GM12878 (cell line): Measurements from ENCODE around the gene HMGCL. TPM values are rescaled to one million over a fixed set of nuclear protein-coding genes. Genes with fewer than 3 reads are reported as not detected.

Experiments
- ATAC-seq: fragments of 200-7000 bp; cut with Tn5 transposase; 3 replicates; pipeline ENCODE4 v1.9.1; 2020; ENCODE audit warnings: mild to moderate bottlenecking, moderate library complexity
- BruUV-seq: library from RNA; stranded (reverse); fragments of 400-500 nt; replicated peaks from 2 replicates; lab custom pipeline; 2021; lab: Mats Ljungman, UMichigan
- CTCF ChIA-PET: fragments of 300-600 bp; sonication (Branson Sonifier 250); formaldehyde crosslinking; extraction: SDS; loops from one replicate; lab custom pipeline; 2021; ENCODE audit warnings: inconsistent platforms; lab: Yijun Ruan, JAX
- POLR2A ChIA-PET: fragments of 350-600 bp; formaldehyde crosslinking; extraction: SDS; loops from one replicate; lab custom pipeline; 2021; ENCODE audit warnings: inconsistent platforms; lab: Charles Lee
- RAD21 ChIA-PET: fragments of 300-600 bp; sonication (Branson Sonifier 250); formaldehyde crosslinking; loops from one replicate; lab custom pipeline; 2023; ENCODE audit warnings: antibody characterized with exemption; ENCODE audit not compliant: unreplicated experiment; lab: Charles Lee
- SMC1A ChIA-PET: fragments of 300-600 bp; sonication (Branson Sonifier 250); formaldehyde crosslinking; loops from one replicate; lab custom pipeline; 2023; ENCODE audit not compliant: unreplicated experiment, uncharacterized antibody; lab: Charles Lee
- DNase-seq: peaks from one replicate; pipeline ENCODE4 v3.0.0-alpha.2; 2011; ENCODE audit warnings: low read depth, low spot score
- FAIRE-seq: peaks from 3 replicates; lab custom pipeline; 2011; peaks lifted over from hg19 to GRCh38; lab: Jason Lieb, UNC
- H2AFZ ChIP-seq: 2 replicates; pipeline ENCODE4 v1.6.0; 2011; ENCODE audit warnings: low read depth, low read length, control low read depth; ENCODE audit not compliant: control insufficient read depth
- H3K27ac ChIP-seq: 2 replicates; pipeline ENCODE4 v1.5.1; 2011; ENCODE audit warnings: control low read depth; ENCODE audit not compliant: control insufficient read depth, insufficient read depth
- H3K27me3 ChIP-seq, 2 experiments: replicated peaks in 1 of 2; 2 replicates each; pipeline versions ENCODE4 v1.6.0 to v1.6.1; 2011; ENCODE audit warnings: low read length in 1 of 2; ENCODE audit not compliant: control insufficient read depth in 2 of 2, insufficient read depth in 2 of 2
- H3K36me3 ChIP-seq, 2 experiments: 2 replicates each; pipeline ENCODE4 v1.5.1; 2011; ENCODE audit warnings: low read length in 1 of 2; ENCODE audit not compliant: control insufficient read depth in 2 of 2, insufficient read depth in 2 of 2
- H3K4me1 ChIP-seq: 2 replicates; pipeline ENCODE4 v1.6.1; 2011; ENCODE audit warnings: mild to moderate bottlenecking, low read length, moderate library complexity, mixed read lengths; ENCODE audit not compliant: control insufficient read depth, insufficient read depth
- H3K4me2 ChIP-seq: 2 replicates; pipeline ENCODE4 v1.6.0; 2011; ENCODE audit warnings: control low read depth; ENCODE audit not compliant: control insufficient read depth, insufficient read depth
- H3K4me3 ChIP-seq: fragments of 200-600 bp; sonication (generic); 2 replicates; pipeline ENCODE4 v1.5.1; 2016
- H3K79me2 ChIP-seq: 2 replicates; pipeline ENCODE4 v1.6.0; 2011; ENCODE audit warnings: low read length; ENCODE audit not compliant: control insufficient read depth, insufficient read depth
- H3K9ac ChIP-seq: 2 replicates; pipeline ENCODE4 v1.8.0; 2011; ENCODE audit warnings: low read length, control low read depth, mixed read lengths; ENCODE audit not compliant: control insufficient read depth, insufficient read depth
- H3K9me3 ChIP-seq: replicated peaks from 3 replicates; pipeline ENCODE4 v1.5.1; 2011; ENCODE audit warnings: mild to moderate bottlenecking, low read length; ENCODE audit not compliant: control insufficient read depth, insufficient read depth
- H4K20me1 ChIP-seq: 2 replicates; pipeline ENCODE4 v1.6.0; 2011; ENCODE audit not compliant: control insufficient read depth, insufficient read depth
- BCL11A ChIP-seq: IDR thresholded peaks from 2 replicates; pipeline ENCODE4 v1.6.1; 2011; ENCODE audit warnings: low read depth, low read length
- CTCF ChIP-seq, 3 experiments: IDR thresholded peaks in 2 of 3; conservative IDR thresholded peaks in 1 of 3; 2 replicates each; pipeline ENCODE4 v1.5.1; 2011; ENCODE audit warnings: low read depth in 3 of 3, low read length in 3 of 3, mild to moderate bottlenecking in 3 of 3, control low read depth in 2 of 3, moderate library complexity in 2 of 3, inconsistent platforms in 1 of 3, mixed read lengths in 1 of 3; ENCODE audit not compliant: control insufficient read depth in 2 of 3, insufficient read depth in 1 of 3; ENCODE audit errors: extremely low read depth in 1 of 3
- IRF5 ChIP-seq: fragments of 450-650 bp; IDR thresholded peaks from 2 replicates; pipeline ENCODE4 v1.6.1; 2017; ENCODE audit warnings: borderline replicate concordance
- NBN ChIP-seq: fragments of 450-650 bp; IDR thresholded peaks from 2 replicates; pipeline ENCODE4 v1.6.1; 2016
- PAX8 ChIP-seq: fragments of 450-650 bp; IDR thresholded peaks from 2 replicates; pipeline ENCODE4 v1.6.1; 2017; ENCODE audit warnings: mild to moderate bottlenecking, moderate library complexity
- SREBF2 ChIP-seq: IDR thresholded peaks from 2 replicates; pipeline ENCODE4 v1.6.1; 2012; ENCODE audit warnings: mild to moderate bottlenecking, low read length
- WGBS: methylation state at CpG from one replicate; pipeline ENCODE4 v1.1.6; 2016; ENCODE audit warnings: low lambda C conversion rate; ENCODE audit not compliant: insufficient replicate concordance, insufficient coverage; ENCODE audit errors: missing lambda C conversion rate; 5-methylcytosine and 5-hydroxymethylcytosine counted together
- in situ Hi-C: fragments of 300-500 bp; cut with MboI; formaldehyde crosslinking; loops from 9 replicates; pipeline ENCODE4 v1.14.3; 2018; ENCODE audit warnings: mixed read lengths
- intact Hi-C: fragments of 100-400 bp; cut with micrococcal nuclease; formaldehyde crosslinking; loops from one replicate; pipeline ENCODE4 v1.14.2; 2022; ENCODE audit not compliant: unreplicated experiment
- polyA plus RNA-seq, 11 experiments: library from polyadenylated mRNA; depleted of rRNA in 4 of 11; unstranded in 6 of 11; stranded (reverse) in 5 of 11; fragments of >200 nt; fragmentation: Nextera tagmentation in 4 of 11; fragmentation: Illumina TruSeq in 1 of 11; extraction: Ambion mirVana in 4 of 11; extraction: Trizol in 1 of 11; gene quantifications; 1 replicate in 1 of 11; 2 replicates in 10 of 11; pipeline versions ENCODE4 v1.2.1 to v1.2.3, GENCODE V29; 2011 to 2016; ENCODE audit warnings: inconsistent platforms in 2 of 11, missing spikeins in 2 of 11, low read depth in 1 of 11
- total RNA-seq, 4 experiments: library from RNA; depleted of rRNA in 3 of 4; stranded (reverse); fragments of >200 nt in 3 of 4; fragmentation: Illumina TruSeq in 1 of 4; extraction: Trizol in 1 of 4; gene quantifications; 2 replicates each; pipeline versions ENCODE4 v1.2.1 to v1.2.3, GENCODE V29; 2013 to 2021
- TF ChIP-seq, protein P1 (sequence below): fragments of 450-650 bp; IDR thresholded peaks from 2 replicates; pipeline ENCODE4 v1.6.1; 2014; ENCODE audit warnings: mild to moderate bottlenecking

Gene HMGCL
- total and polyA plus RNA-seq, 10 of the 15 experiments (the other 5 are each of a cell fraction or from before 2014, with no cell fraction given), result 29.4 to 127 (median 36.4) TPM

GRCh38 chr1:23824711-23825075, 536 bp downstream of the HMGCL start:
- POLR2A ChIA-PET, result interaction anchor here (0.6 to 3.5 kb wide), 19 partner anchors 8 to 366 kb away, joined by 3 to 22 read pairs (median 4); partner anchors contain the start of genes GALE and PITHD1
- H2AFZ ChIP-seq, result peak overlapping the region; percentile 6; the same call in 1 of the 2 replicates
- FAIRE-seq, result no peak
- TSS peak; percentile 89 for BruUV-seq
- peak overlapping the region; percentile 94 for H3K9ac ChIP-seq
- no peaks in the 10 kb centered on the region for H3K4me1 ChIP-seq
- in situ Hi-C loops (no loop called here), intact Hi-C loops (loop anchor here (1.0 kb wide), 1 partner anchor 44 kb away; the partner anchor contains the start of gene FUCA1)
- TF ChIP-seq PAX8 (no peak), IRF5 (no peak), NBN (no peak), CTCF (IDR thresholded peaks at IDR 0.05 in 2 of 3, conservative IDR thresholded peaks at IDR 0.05 in 1 of 3; ENCODE audit: control insufficient read depth in 2 of 3, extremely low read depth in 1 of 3, insufficient read depth in 1 of 3, low read depth in 3 of 3, low read length in 3 of 3) (no peak), SREBF2 (no peak), BCL11A (no peak)
- TF ChIP-seq, protein P1, sequence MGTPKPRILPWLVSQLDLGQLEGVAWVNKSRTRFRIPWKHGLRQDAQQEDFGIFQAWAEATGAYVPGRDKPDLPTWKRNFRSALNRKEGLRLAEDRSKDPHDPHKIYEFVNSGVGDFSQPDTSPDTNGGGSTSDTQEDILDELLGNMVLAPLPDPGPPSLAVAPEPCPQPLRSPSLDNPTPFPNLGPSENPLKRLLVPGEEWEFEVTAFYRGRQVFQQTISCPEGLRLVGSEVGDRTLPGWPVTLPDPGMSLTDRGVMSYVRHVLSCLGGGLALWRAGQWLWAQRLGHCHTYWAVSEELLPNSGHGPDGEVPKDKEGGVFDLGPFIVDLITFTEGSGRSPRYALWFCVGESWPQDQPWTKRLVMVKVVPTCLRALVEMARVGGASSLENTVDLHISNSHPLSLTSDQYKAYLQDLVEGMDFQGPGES, result no peak
- SMC1A ChIA-PET, result interaction anchor here (0.5 to 2.0 kb wide), 18 partner anchors 9 to 201 kb away, joined by 3 to 9 read pairs (median 4); partner anchors contain the start of genes CNR2 and RPL11
- H3K4me2 ChIP-seq, result peak overlapping the region; percentile 84
- no peaks in the 10 kb centered on the region for H3K36me3 ChIP-seq
- H3K27me3 ChIP-seq, result no peaks in the 10 kb centered on the region
- H3K27ac ChIP-seq, result peak overlapping the region; percentile 82
- no peaks in the 10 kb centered on the region for H4K20me1 ChIP-seq
- RAD21 ChIA-PET, result interaction anchor here (1.0 to 2.4 kb wide), 8 partner anchors 14 to 92 kb away, joined by 3 to 16 read pairs (median 5); partner anchors contain the start of gene CNR2
- peak; percentile 10; the same call in 2 of the 3 replicates for ATAC-seq
- CTCF ChIA-PET, result interaction anchor here (0.9 to 8.3 kb wide), 8 partner anchors 8 to 92 kb away, joined by 3 to 74 read pairs (median 5); partner anchors contain the start of gene CNR2
- no peak for DNase-seq
- H3K79me2 ChIP-seq, result peaks cover 10% of the 10 kb centered on the region
- no peaks in the 10 kb centered on the region for H3K9me3 ChIP-seq
- peak overlapping the region; percentile 83 for H3K4me3 ChIP-seq
- WGBS, result under 1% methylated on average over 8 of the region's 8 CpGs
